Measurements from ENCODE around the gene GPC3.

- TF ChIP-seq POLR2A (IDR thresholded peaks at IDR 0.05; ENCODE audit: low read depth, low read length) (no peak), POLR2AphosphoS5 (IDR thresholded peaks at IDR 0.05; ENCODE audit: low read depth, low read length) (no peak), TAF1 (IDR thresholded peaks at IDR 0.05; ENCODE audit: borderline replicate concordance, low read depth, low read length) (no peak)
These were observed 32.3 kb downstream of the GPC3 start for GRCh38 chrX:133953078-133953477.
